ENCODE data around the gene MED8. TPM values are rescaled to one million over a fixed set of nuclear protein-coding genes. Genes with fewer than 3 reads are reported as not detected.
A peak's percentile ranks its signal among the peaks of the same experiment; 100 is the strongest.

Gene MED8
- total RNA-seq, 1 experiment from 2014 or later = 36.0 TPM

GRCh38 chr1:43367026-43367903, 22.3 kb downstream of the MED8 start:
- BruUV-seq (replicated peaks) = TSS peak; percentile 65
- no peaks in the 10 kb centered on the region for H3K9me3 ChIP-seq (ENCODE audit: control insufficient read depth in 1 of 2, insufficient read depth in 1 of 2, low read depth in 1 of 2, low read length in 2 of 2)
- no peaks in the 10 kb centered on the region for H3K27me3 ChIP-seq (ENCODE audit: insufficient read depth, low read length)
- peak overlapping the region; percentile 94 for H3K4me2 ChIP-seq (ENCODE audit: low read length)
- peak overlapping the region; percentile 75 to 98 for H3K4me3 ChIP-seq (replicated peaks in 1 of 2; ENCODE audit: low read depth in 1 of 2, low read length in 2 of 2)
- H3K9me2 ChIP-seq (ENCODE audit: insufficient read depth) = no peaks in the 10 kb centered on the region
- no peaks in the 10 kb centered on the region for H4K20me1 ChIP-seq (ENCODE audit: insufficient read depth)
- peak overlapping the region; percentile 98 for H3K27ac ChIP-seq (ENCODE audit: low read depth, low read length)
- intact Hi-C loops (cut with micrococcal nuclease) = no loop called here
- peak; percentile 73 for ATAC-seq
- H3K36me3 ChIP-seq (ENCODE audit: control insufficient read depth in 1 of 2, insufficient read depth in 2 of 2, low read length in 2 of 2) = peaks cover 12 to 18% of the 10 kb centered on the region in 2 experiments; a peak in 2 of 4 replicates
- H3K9ac ChIP-seq (ENCODE audit: low read length) = peak overlapping the region; percentile 98
- H3K79me2 ChIP-seq (ENCODE audit: insufficient read depth, low read length) = peaks cover 51% of the 10 kb centered on the region
- DNase-seq (ENCODE audit: low read depth, low spot score) = peak; percentile 46
- H3K4me1 ChIP-seq (ENCODE audit: control insufficient read depth in 1 of 2, insufficient read depth in 2 of 2, low read length in 2 of 2) = peaks cover 19 to 81% of the 10 kb centered on the region in 2 experiments
- TF ChIP-seq ZFX (IDR thresholded peaks at IDR 0.05) = peak; percentile 44
- no peak; the same call in 1 of the 2 replicates for TF ChIP-seq POLR2AphosphoS5 (IDR thresholded peaks at IDR 0.05; ENCODE audit: low read depth, low read length)
- TF ChIP-seq POLR2A (IDR thresholded peaks at IDR 0.05; ENCODE audit: borderline replicate concordance, extremely low read depth, insufficient read depth, insufficient read length) = no peak
- TF ChIP-seq, protein P1, sequence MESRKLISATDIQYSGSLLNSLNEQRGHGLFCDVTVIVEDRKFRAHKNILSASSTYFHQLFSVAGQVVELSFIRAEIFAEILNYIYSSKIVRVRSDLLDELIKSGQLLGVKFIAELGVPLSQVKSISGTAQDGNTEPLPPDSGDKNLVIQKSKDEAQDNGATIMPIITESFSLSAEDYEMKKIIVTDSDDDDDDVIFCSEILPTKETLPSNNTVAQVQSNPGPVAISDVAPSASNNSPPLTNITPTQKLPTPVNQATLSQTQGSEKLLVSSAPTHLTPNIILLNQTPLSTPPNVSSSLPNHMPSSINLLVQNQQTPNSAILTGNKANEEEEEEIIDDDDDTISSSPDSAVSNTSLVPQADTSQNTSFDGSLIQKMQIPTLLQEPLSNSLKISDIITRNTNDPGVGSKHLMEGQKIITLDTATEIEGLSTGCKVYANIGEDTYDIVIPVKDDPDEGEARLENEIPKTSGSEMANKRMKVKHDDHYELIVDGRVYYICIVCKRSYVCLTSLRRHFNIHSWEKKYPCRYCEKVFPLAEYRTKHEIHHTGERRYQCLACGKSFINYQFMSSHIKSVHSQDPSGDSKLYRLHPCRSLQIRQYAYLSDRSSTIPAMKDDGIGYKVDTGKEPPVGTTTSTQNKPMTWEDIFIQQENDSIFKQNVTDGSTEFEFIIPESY (IDR thresholded peaks at IDR 0.05; ENCODE audit: extremely low read depth, insufficient replicate concordance, low read length) = no peak
- TF ChIP-seq TCF7L2 (IDR thresholded peaks at IDR 0.05; ENCODE audit: borderline replicate concordance, extremely low read depth, insufficient read depth, insufficient read length) = no peak
- ChIA-PET RAD21 (ENCODE audit: low non-redundant PET in 1 of 2, low total read pairs in 2 of 2, uncharacterized antibody in 2 of 2, unreplicated experiment in 2 of 2) (interaction anchor here in 1 of 2 experiments (1.2 kb wide), 1 partner anchor 47 kb away, joined by 5 read pairs; no protein-coding TSS in a partner anchor), CTCF (interaction anchor here (0.9 kb wide), 1 partner anchor 140 kb away, joined by 3 read pairs; no protein-coding TSS in a partner anchor), POLR2A (interaction anchor here (0.7 to 2.5 kb wide), 11 partner anchors 9 to 140 kb away, joined by 3 to 26 read pairs (median 4); partner anchors contain the start of genes C1orf210 and CDC20)
- no peak overlapping the region for H2AFZ ChIP-seq (ENCODE audit: low read depth, low read length, poor library complexity, severe bottlenecking)

All from HCT116 (cell line).